Dermis blood vessel endothelial cell (primary cell): ENCODE results near the gene CLCNKA. TPM values are rescaled to one million over a fixed set of nuclear protein-coding genes. Genes with fewer than 3 reads are reported as not detected.
"Not testable (repeated sequence)": the region's sequence is repeated elsewhere in the genome, so short reads cannot be mapped to it uniquely, and the experiment has no call there.

Experiments used
- DNase-seq: peaks from one replicate; pipeline ENCODE4 v3.0.0; 2010
- total RNA-seq: library from RNA; depleted of rRNA; stranded (reverse); fragments of >200 nt; gene quantifications from 2 replicates; pipeline ENCODE4 v1.2.3, GENCODE V29; 2014

The CLCNKA gene
- not detected in 2 replicates for total RNA-seq

DNA sequence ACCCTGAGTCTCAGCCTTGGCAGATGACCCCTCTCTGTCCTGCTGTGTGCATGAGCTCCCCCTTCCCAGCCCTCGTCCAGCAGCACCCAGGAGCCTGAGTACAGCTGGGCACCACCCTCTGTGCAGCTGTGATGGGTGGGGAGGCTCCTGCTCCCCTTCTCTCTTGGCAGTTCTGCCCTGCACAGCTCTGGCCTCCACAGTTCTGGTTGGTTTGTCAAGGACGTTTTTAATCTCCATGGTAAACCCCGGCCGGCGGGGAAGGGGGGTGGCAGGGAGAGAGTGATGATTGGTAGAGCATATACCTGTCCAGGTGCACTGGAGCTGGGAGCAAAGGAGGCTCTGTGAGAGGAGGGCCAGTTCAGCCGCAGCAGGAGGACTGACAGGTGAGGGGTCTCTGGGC, at the start of gene CLCNKA:
TSS of gene CLCNKA (plus strand) at position 356 of the 400 bp plus-strand sequence. CDS start 584 bp downstream, outside the sequence.
- no peak for DNase-seq

DNA sequence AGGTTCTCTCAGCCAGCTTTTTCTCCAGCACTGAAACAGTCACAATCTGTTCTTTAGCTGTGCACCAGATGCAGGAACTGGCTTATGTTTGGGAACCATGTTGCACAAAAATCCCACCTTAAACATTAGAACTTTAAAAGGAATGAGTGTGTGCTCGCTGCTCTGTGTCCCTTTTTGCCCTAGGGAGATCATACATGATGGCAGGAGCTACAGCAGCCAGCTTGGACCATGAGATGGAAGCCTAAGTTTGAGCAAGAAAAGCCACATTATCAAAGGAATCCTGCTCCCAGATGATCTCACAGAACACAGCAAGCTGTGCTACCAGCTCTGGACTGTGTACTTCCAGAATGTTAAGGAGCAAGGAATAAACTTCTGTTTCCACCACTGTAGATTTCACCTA, 49.4 kb upstream of the CLCNKA start:
- no peak for DNase-seq

DNA sequence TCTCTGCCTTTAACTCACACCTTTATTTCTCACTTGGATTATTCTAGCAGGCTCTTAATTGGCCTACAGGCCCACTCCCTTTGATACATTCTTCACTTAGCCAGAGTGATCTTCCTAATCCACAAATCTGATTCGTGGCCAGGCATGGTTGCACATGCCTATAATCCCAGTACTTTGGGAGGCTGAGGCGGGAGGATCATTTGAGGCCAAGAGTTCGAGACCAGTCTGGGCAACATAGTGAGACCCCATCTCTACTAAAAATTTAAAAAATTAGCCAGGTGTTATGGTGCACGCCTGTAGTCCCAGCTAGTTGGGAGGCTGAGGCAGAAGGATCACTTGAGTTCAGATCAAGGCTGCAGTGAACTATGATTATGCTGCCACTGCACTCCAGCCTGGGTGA, 48.1 kb upstream of the CLCNKA start:
- no peak for DNase-seq

DNA sequence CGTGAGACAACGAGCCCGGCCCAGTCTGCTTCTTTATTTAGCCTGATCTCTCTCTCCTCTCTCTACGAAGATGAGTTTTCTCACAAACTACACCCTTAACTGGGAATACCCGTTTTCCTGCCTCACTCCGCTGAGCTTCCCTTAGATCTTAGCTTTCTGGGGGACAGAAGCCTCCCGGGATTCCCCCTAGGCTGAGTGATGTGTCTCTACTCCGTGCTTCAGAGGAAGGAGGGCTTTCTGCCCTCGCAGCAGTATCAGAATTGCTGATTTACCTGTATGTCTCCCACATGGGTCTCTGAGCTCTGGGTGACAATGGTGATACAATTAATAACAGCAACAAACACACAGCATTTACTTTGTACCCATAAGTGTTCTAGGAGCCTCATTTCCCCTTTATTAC, 47.0 kb upstream of the CLCNKA start:
- DNase-seq: no peak

DNA sequence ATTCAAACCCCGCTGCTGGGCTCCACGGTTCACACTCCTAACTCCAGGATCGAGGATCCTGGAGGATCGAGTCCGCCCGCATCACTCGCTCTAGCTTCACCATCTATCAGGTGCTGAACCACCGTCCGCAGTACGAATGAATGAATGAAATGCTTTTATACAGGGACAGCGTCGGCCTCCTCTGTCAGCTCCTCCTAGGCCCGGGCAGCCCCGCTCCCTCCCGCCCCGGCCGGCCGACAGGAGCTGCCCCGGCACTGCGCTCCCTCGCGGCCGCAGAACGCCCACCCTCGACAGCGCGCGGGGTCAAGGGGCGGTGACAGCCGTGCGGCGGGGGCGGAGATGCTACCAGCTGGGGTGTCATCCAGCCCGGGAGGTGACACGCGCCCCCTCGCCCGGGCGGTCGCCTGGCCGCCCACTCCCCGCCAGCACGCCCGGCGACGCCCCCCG, 46.5 kb upstream of the CLCNKA start:
- DNase-seq: peak; percentile 72

DNA sequence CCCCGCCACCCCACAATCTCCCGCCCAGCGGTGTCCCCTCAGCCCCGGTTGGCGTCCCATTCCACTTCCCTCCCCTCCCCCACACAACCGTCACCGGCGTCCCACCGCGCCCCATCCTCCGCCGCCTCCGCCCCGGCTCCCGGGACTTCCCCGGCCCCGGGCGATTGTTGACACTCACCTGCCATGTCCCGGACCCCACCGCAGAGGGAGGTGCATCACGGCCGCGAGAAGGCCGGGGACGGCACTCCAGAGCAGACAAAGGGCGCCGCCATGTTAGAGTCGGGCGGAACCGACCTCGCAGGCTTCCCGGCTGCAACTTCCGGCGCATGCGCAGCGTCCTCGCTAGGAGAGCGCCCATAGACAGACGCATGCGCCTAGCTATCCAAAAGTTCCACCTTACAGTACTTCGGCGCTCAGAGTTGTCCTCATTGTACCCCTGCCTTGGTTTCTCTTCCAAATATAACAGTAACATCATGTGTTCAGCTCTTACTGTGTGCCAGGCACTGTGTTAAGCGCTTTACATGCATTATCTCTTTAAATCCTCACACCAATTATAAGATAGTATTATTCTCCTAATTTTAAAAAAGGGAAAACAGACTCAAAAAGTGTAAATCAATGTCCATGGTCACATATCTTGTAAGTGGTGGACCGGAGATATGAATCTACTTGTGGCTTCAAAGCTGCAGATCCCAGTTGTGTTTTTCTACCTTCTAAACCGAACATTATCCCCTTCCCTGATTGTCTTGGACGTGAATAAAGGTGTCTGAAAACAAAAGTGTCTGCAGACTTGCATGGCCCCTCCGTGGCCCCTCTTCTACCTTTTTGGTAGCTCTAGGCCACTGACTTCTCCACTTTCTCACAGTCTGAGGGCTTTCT, 45.8 kb upstream of the CLCNKA start, which contains the start of gene ZBTB17:
TSS of gene ZBTB17 (minus strand) at position 297 of the 876 bp plus-strand sequence. CDS start 27,606 bp downstream, outside the sequence.
- DNase-seq: peak; percentile 96

DNA sequence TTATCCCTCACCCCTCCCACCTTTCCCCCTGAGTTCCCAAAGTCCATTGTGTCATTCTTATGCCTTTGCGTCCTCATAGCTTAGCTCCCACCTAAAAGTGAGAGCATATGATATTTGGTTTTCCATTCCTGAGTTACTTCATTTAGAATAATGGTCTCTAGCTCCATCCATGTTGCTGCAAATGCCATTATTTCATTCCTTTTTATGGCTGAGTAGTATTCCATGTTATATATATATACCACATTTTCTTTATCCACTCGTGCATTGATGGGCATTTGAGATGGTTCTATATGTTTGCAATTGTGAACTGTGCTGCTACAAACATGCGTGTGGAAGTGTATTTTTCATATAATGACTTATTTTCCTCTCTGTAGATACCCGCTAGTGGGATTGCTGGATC, 43.9 kb upstream of the CLCNKA start:
- not testable (repeated sequence) for DNase-seq

DNA sequence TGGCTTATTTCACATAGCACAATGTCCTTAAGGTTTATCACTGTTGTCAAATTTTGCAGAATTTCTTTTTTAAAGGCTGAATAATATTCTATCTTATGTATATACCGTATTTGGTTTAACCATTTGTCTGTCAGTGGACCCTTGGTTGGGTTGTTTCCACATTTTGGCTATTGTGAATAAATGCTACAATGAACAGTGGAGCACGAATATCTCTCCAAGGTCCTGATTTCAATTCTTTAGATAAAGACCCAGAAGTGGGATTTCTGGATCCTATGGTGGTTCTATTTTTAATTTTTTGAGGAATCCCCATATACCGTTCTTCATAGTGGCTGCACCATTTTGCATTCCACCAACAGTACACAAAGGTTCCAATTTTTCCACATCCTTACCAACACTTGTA, 40.2 kb upstream of the CLCNKA start:
- DNase-seq: no peak

DNA sequence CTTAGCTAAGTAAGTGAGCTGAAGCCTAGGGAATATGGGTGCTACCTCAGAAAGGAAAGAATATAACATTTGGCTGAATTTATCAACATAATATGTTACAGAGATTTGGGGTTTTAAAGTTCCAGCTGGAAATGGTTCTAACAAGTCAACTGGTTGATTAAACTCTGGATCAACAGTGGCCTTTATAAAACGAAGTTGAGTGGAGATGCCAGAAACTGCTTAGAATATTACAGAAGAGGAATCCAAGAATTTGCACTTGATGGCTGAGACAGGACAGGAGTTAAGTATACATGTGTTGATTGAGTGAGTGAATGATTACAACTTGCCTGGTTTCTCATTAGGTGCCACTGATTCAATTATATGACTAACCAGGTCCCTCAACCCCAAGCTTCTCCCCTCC, 38.6 kb upstream of the CLCNKA start:
- DNase-seq: no peak

DNA sequence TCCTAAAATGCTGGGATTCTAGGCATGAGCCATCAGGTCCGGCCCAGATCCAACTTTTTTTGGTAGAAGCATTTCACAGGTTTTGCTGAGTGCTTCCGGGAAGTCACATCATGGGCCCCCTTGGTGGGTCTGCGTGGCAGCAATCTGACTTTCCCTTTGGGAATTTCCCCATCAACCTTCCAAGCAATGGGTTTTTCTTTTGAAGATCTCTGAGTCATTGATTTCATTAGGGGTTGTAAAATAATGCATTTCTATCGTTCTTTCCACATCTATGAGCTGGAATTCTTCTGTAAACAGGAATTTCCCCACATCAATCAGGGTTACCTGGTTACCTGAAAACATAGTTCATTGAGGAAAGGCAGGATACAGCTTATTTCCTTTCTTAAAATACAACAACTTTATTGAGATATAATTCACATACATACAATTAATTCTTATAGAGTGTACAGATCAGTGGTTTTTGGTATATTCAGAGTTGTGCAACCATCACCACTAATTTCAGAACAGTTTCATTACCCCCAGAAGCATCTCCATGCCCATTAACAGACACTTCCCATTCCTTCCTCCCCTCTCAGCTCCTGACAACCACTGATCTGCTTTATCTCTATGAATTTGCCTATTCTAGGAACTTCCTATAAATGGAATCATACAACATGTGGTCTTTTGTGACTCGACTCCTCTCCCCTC, 36.1 kb upstream of the CLCNKA start:
- peak; percentile 52 for DNase-seq

DNA sequence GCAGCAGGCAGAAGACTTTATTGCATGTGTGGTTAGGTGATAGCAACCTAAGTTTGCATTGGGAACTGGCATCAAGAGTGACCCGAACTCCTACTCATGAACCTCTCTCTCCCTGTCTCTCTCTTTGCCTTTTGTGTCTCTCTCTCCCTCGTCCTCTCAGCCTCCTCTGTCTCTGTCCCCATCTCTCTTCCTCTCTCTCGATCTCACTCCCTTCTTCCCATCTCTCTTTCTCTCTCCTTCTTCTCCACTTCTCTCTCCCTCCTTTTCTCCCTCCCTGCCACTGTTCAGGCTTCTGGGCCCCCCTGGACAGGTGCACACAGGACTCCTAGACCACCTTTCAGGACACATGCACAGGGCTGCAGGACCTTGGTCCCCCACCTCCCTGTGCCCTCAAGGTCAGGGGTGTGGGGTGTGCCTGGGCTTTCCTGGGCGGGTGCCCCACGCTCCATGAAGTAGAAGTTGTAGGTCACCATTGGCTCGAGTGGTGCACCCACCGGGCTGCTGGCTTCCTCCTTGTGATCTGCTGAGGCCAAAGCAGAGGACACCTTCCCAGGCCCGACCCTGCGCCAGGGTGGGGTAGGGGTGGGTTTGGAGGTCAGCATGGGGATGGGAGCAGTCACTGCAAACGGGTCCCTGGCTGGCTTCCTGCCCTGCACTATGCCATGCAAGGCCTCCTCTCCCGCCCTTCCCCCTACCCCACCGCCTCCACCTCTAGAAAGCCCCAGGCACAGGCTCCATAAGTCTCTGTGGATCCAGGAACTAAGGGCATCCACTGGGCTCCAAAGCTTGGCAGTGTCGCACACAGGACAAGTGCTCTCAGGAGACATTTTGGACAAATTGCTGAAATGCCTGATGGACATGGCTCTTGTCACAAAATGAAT, 32.7 kb upstream of the CLCNKA start:
- DNase-seq: no peak

DNA sequence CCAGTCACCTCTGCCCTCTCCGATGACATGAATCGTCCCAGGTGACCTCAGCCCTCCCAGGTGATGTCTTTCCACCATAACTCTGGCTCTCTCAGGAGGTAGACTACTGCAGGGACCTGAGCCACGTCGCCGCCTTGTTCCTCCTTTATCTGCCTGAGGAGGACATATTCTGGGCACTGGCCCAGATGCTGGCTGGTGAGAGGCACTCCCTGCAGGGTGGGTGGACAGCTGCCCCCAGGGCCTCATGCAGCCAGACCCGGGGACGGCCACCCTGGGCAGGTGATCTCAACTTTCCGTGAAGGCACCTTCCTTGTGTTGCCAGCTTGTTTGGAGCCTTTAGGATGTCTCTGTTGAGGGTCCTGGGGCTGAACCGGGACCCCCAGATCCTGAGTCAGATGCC, 32.1 kb upstream of the CLCNKA start:
- no peak for DNase-seq

DNA sequence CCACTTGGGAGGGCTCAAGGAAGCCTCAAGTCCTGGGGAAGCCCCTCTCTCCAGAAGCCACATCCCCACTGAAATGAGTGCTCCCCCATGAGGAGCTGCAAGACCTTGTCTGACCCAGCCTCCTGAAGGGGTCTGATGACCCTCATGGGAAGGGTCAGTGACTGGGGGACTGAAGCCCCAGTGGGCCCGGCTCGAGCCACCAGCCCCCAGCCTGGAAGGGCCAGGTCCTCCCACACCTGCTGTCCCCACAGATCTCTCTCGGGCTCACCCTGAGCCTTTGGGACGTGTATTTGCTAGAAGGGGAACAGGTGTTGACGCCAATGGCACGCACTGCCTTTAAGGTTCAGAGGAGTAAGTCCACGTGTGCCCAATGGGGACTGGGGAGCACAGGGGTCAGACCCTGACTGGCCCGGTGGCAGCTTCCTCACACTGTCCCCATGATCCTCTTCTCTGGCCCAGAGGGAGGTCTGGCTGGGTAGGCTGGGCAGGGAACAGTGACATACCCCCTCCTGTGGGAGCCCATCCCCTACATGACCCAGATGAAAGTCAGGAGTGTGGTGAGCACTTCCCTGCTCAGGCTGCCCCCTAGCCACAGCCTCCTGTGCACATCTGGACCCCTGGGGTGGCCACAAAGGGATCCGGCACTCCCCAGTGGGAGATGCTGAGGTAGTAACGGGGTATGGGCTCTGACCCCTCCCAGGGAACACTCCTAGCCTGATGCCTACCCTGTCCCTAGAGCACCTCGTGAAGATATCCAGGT, 30.2 kb upstream of the CLCNKA start:
- no peak for DNase-seq

DNA sequence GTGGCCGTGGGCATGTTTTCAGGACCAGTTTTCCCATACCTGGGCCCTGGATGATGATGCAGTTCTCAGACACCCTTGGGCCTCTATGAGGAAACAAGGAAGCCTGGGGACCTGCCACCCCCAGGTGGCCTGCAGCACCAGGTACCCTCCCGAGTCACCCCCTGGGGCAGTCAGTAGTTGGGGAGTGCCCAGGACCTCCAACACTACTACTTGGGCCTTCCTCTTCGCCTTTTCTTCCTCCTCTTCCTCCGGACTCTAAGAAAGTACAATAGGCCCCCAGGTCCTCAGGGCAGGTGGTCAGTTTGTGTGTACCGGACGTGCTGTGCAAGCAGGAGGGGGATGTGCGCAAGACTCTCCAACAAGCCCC, 29.7 kb upstream of the CLCNKA start:
- DNase-seq: no peak

DNA sequence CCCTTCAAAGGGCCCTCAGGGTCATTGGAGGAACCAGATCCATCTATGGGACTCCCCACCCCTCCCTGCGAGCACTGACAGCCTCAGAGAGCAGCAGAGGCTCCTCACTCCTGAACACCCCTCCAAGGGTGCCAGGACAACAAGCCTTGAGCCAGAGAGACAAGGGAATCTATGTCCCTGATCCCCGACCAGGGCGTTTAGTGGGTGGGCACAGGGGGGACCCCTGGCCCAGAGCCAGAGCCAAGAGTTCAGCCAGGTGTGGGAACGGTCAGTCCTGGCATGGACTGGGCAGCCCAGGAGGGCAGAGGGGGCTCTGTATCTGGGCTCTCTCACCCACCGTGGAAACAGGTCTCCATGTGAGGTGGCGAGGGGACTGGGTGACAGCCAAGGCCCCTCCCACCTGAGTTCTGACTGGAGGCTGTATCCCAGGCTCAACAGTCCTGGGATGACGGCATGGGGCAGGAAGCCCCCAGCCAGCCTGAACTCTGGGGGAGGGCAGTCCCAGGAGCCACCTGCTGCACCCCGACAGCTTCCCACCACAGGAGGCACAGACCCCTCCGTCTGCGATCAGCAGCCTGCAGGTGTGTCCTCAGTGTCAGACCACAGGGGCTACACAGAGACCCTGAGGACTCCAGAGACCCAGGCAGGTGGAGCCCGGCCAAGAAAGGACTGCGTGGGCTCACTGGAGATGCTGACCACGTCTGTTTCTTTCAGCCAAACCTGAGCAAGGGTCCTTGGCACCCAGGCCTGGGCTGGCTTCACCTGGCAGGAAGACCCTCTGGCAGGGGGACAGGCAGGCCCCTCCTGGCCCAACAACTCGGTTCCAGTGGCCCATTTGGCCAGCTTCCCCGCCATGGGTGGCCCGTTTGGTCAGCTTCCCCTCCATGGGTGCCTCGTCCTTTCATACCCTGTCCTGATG, 29.0 kb upstream of the CLCNKA start:
- no peak for DNase-seq

DNA sequence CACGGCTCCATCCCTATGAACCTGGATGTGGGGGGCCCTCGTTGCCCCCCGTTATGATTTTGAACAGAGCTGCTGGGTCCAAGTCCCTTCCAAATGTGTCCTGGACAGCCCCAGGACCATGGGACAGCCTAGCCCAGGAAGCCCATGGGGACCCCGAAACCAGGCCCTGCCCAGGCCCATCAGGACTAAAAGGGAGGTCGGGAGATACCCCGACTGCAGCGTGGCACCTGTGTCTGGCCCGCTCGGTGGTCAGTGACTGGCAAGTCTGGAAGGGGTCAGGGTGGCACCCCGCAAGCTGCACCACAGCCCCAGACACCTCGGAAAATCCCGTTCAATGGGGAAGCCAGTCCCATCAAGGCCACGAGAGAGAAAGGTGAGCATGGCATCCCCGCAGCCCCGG, 28.2 kb upstream of the CLCNKA start:
- no peak for DNase-seq

DNA sequence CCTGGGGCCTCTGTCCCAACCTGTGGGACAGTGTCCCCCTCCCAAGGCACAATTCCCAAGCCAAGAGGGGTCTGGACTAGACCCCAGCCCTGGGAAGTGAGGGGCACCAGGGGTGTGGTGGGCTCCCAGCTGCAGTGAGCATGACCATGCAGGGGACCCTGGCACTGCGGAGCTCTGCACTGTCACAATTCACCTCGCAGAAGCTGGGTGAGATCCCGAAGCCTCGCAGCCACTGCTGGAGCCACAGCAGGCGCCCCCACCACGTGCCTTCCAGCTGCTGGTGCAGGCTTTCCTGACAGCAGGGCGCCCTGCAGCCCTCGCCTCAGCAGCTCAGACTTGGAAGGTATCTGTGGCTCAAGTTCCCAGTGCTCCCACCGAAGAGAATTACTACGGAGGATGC, 27.8 kb upstream of the CLCNKA start:
- no peak for DNase-seq

DNA sequence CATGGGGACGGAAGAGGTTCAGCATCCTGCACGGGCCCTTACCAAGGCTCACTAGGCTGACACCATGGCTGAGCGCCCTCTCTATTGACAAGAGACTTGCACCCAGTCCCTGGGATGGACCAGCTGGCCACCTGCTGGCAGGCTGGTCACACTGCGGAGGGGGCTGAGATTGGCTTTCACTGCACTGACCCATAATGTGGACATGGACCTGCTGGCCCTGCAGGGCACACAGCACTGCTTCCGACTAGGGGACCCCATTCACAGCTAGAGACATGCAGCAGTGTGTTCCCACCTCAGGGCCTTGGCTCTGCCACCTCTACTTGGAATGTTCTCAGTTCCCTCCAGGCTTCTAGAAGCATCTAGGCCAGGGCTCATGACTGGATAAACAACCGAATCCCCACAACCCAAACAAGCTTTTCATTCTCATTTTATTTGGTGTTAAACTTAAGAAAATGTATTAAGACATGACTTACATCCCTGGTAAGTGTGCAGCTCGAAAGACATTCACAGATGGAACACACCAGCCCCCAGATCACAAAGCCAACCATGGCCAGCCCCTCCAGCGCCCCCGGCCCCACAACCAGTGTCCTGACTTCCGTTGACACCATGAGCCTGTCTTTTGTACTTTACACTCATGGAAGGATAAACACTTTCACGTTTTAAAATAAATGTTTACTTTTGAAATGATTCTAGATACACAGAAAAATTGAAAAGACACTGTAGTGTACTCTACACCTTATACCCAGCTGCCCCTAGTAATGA, 27.1 kb upstream of the CLCNKA start:
- peak; percentile 87 for DNase-seq

DNA sequence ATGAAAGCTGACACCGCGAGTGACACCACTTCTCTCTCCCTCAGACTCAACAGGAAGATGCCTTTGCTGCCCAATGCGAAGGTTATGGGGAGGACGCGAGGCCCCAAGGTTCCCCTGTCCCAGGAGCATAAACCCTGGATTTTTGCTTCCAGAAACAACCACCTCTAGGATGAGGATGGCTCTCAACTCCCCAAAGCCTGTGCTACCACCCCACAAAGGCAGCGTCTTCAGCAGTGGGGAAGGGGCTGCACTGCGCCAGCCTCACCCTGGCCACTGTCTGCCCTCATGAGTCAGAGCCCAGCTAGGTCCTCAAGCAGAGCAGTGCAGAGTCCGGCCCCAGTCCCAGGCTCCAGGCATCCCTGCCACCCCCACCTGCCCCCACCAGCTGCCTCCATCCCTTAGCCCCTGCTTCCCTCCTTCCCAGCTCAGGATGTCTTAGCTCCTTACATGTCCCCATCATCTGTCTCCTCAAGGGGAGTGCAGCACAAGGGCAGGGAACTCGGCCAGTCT, 24.7 kb upstream of the CLCNKA start:
- no peak for DNase-seq
